Transverse colon (tissue), 4 donors: ENCODE measurements around the gene ADD3.

Source experiments
- CTCF ChIP-seq, 5 experiments: fragments of 200-600 bp in 3 of 5; fragments of 450-650 bp in 2 of 5; sonication (generic) in 3 of 5; IDR thresholded peaks; 1 replicate in 2 of 5; 2 replicates in 3 of 5; pipeline ENCODE4 v1.5.1; 2016 to 2017; ENCODE audit warnings: antibody characterized with exemption in 5 of 5, inconsistent platforms in 3 of 5, mild to moderate bottlenecking in 2 of 5, moderate library complexity in 1 of 5
- EP300 ChIP-seq: sonication (generic); formaldehyde crosslinking; IDR thresholded peaks from one replicate; pipeline ENCODE4 v1.6.1; 2017; ENCODE audit warnings: antibody characterized with exemption, low read depth
- POLR2A ChIP-seq: fragments of 450-650 bp; IDR thresholded peaks from one replicate; pipeline ENCODE4 v1.6.1; 2016; ENCODE audit warnings: antibody characterized with exemption, mild to moderate bottlenecking, moderate library complexity
- POLR2AphosphoS5 ChIP-seq, 3 donors: sonication (generic); formaldehyde crosslinking; IDR thresholded peaks; one replicate each; pipeline ENCODE4 v1.6.1; 2016; ENCODE audit warnings: antibody characterized with exemption in 3 of 3

DNA sequence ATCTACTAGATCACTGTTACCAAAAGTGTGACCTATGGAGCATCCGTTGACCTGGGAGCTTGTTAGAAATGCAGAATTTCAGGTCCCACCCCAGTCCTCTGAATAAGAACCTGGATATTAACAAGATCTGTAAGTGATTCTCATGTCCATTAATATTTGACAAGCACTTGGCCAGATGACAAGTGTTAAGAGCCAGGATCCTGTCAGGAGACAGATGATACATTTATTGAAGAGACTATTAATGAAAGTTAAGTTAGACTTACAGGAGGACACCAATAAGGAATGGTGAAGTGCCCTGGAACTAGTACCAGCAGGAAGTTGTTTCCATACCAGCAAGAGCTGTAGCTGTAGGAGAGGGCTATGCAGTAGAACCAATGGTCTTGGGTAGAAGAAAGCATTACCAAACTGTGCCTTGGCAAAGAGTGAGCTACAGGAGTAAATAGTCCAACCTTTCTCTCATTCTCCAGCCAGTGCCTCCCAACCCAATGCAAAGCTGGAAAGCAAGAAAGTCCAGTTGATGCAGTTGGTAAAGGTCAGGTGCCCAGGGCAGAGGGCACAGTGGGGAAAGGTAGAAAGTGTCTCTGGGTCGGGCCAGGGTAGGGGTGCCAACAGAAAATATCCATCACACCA is 35.3 kb upstream of the ADD3 start:
- no peak for TF ChIP-seq EP300
- TF ChIP-seq CTCF (IDR thresholded peaks at IDR 0.05): no peak
- no peak for TF ChIP-seq POLR2A
- TF ChIP-seq POLR2AphosphoS5 (IDR thresholded peaks at IDR 0.05): no peak
